Hepatocyte (in vitro differentiated cells): Measurements from ENCODE around the gene DNM3. TPM values are rescaled to one million over a fixed set of nuclear protein-coding genes. Genes with fewer than 3 reads are reported as not detected.

ENCODE experiments used
- DNase-seq: peaks from one replicate; pipeline ENCODE4 v3.0.0-alpha.2; 2016; ENCODE audit warnings: low spot score
- H2AFZ ChIP-seq: fragments of 200-600 bp; sonication (generic); 2 replicates; pipeline ENCODE4 v1.6.0; 2016; ENCODE audit warnings: antibody characterized with exemption, mild to moderate bottlenecking
- H3K27ac ChIP-seq: fragments of 200-600 bp; sonication (generic); 2 replicates; pipeline ENCODE4 v1.5.1; 2016; ENCODE audit warnings: mild to moderate bottlenecking
- H3K27me3 ChIP-seq: fragments of 200-600 bp; sonication (generic); 2 replicates; pipeline ENCODE4 v1.6.1; 2016
- H3K36me3 ChIP-seq: fragments of 200-600 bp; sonication (generic); replicated peaks from 2 replicates; pipeline ENCODE4 v1.5.1; 2016; ENCODE audit warnings: low read depth; ENCODE audit not compliant: insufficient read depth
- H3K4me1 ChIP-seq: fragments of 200-600 bp; sonication (generic); 2 replicates; pipeline ENCODE4 v1.5.1; 2016; ENCODE audit warnings: mild to moderate bottlenecking, moderate library complexity; ENCODE audit not compliant: insufficient read depth
- H3K4me2 ChIP-seq: fragments of 200-600 bp; sonication (generic); 2 replicates; pipeline ENCODE4 v1.6.0; 2016
- H3K4me3 ChIP-seq: fragments of 200-600 bp; sonication (generic); 2 replicates; pipeline ENCODE4 v1.5.1; 2016; ENCODE audit warnings: mild to moderate bottlenecking
- H3K79me2 ChIP-seq: fragments of 200-600 bp; sonication (generic); 2 replicates; pipeline ENCODE4 v1.6.0; 2017; ENCODE audit warnings: mild to moderate bottlenecking
- H3K9me2 ChIP-seq: fragments of 200-600 bp; sonication (generic); replicated peaks from 2 replicates; pipeline ENCODE4 v1.6.0; 2017; ENCODE audit warnings: mild to moderate bottlenecking; ENCODE audit not compliant: insufficient read depth
- H3K9me3 ChIP-seq: fragments of 200-600 bp; sonication (generic); 2 replicates; pipeline ENCODE4 v1.5.1; 2016; ENCODE audit warnings: low read depth, mild to moderate bottlenecking
- H4K20me1 ChIP-seq: fragments of 200-600 bp; sonication (generic); 2 replicates; pipeline ENCODE4 v1.6.0; 2016; ENCODE audit warnings: mild to moderate bottlenecking; ENCODE audit not compliant: insufficient read depth, poor library complexity, severe bottlenecking
- CTCF ChIP-seq: fragments of 200-600 bp; sonication (generic); IDR thresholded peaks from 2 replicates; pipeline ENCODE4 v1.5.1; 2016; ENCODE audit warnings: antibody characterized with exemption, mild to moderate bottlenecking; ENCODE audit not compliant: poor library complexity
- EZH2 ChIP-seq: fragments of 200-600 bp; sonication (generic); IDR thresholded peaks from 2 replicates; pipeline ENCODE4 v1.6.1; 2016; ENCODE audit warnings: antibody characterized with exemption, mild to moderate bottlenecking, borderline replicate concordance
- EZH2phosphoT487 ChIP-seq: fragments of 200-600 bp; sonication (generic); IDR thresholded peaks from one replicate; pipeline ENCODE4 v1.6.1; 2018; ENCODE audit warnings: antibody characterized with exemption, mild to moderate bottlenecking, low read depth, moderate library complexity; ENCODE audit not compliant: unreplicated experiment, severe bottlenecking
- WGBS: methylation state at CpG from one replicate; pipeline ENCODE4 v1.1.6; 2016; ENCODE audit warnings: low lambda C conversion rate; ENCODE audit errors: missing lambda C conversion rate; 5-methylcytosine and 5-hydroxymethylcytosine counted together
- polyA plus RNA-seq: library from polyadenylated mRNA; unstranded; fragments of >200 nt; fragmentation: Nextera tagmentation; extraction: Ambion mirVana; gene quantifications from 2 replicates; pipeline ENCODE4 v1.2.1, GENCODE V29; 2016
- total RNA-seq: library from RNA; depleted of rRNA; stranded (reverse); fragments of >200 nt; gene quantifications from 2 replicates; pipeline ENCODE4 v1.2.3, GENCODE V29; 2014

DNM3 gene
- total and polyA plus RNA-seq, 2 experiments from 2014 or later: 1.5 TPM; not detected in 1

GRCh38 chr1:172068334-172068733 is 227.0 kb downstream of the DNM3 start:
- H3K9me3 ChIP-seq: no peaks in the 10 kb centered on the region
- 90% methylated on average over 3 of the region's 3 CpGs for WGBS
- no peaks in the 10 kb centered on the region for H3K9me2 ChIP-seq
- no peaks in the 10 kb centered on the region for H4K20me1 ChIP-seq
- H3K27ac ChIP-seq: no peak overlapping the region
- no peak overlapping the region for H2AFZ ChIP-seq
- H3K4me2 ChIP-seq: no peak overlapping the region
- no peaks in the 10 kb centered on the region for H3K79me2 ChIP-seq
- TF ChIP-seq CTCF (no peak), EZH2phosphoT487 (no peak), EZH2 (no peak)
- H3K4me3 ChIP-seq: no peak overlapping the region
- DNase-seq: no peak
- H3K27me3 ChIP-seq: no peaks in the 10 kb centered on the region
- no peaks in the 10 kb centered on the region for H3K4me1 ChIP-seq
- H3K36me3 ChIP-seq: no peaks in the 10 kb centered on the region

- no peak for DNase-seq
- no peak overlapping the region for H3K4me2 ChIP-seq
- H4K20me1 ChIP-seq: no peaks in the 10 kb centered on the region
- no peaks in the 10 kb centered on the region for H3K9me2 ChIP-seq
- TF ChIP-seq CTCF: no peak
- TF ChIP-seq EZH2: no peak
- no peak for TF ChIP-seq EZH2phosphoT487
- no peaks in the 10 kb centered on the region for H3K27me3 ChIP-seq
- H3K36me3 ChIP-seq: no peaks in the 10 kb centered on the region
- H3K79me2 ChIP-seq: no peaks in the 10 kb centered on the region
- no peaks in the 10 kb centered on the region for H3K4me1 ChIP-seq
- H3K27ac ChIP-seq: peak overlapping the region; percentile 29
- H3K4me3 ChIP-seq: no peak overlapping the region
- no peak overlapping the region for H2AFZ ChIP-seq
- H3K9me3 ChIP-seq: no peaks in the 10 kb centered on the region
Measured at GRCh38 chr1:172069051-172069450, 227.8 kb downstream of the DNM3 start.

- no peak overlapping the region for H2AFZ ChIP-seq
- no peak overlapping the region for H3K4me2 ChIP-seq
- WGBS: 75% methylated on average over 3 of the region's 3 CpGs
- no peaks in the 10 kb centered on the region for H4K20me1 ChIP-seq
- DNase-seq: no peak
- no peaks in the 10 kb centered on the region for H3K27me3 ChIP-seq
- peak overlapping the region; percentile 29 for H3K27ac ChIP-seq
- H3K4me3 ChIP-seq: no peak overlapping the region
- H3K9me3 ChIP-seq: no peaks in the 10 kb centered on the region
- no peaks in the 10 kb centered on the region for H3K9me2 ChIP-seq
- H3K79me2 ChIP-seq: no peaks in the 10 kb centered on the region
- no peaks in the 10 kb centered on the region for H3K36me3 ChIP-seq
- TF ChIP-seq EZH2 (no peak), EZH2phosphoT487 (no peak), CTCF (no peak)
- no peaks in the 10 kb centered on the region for H3K4me1 ChIP-seq
Measured at GRCh38 chr1:172069534-172069933, 228.2 kb downstream of the DNM3 start.

- no peak overlapping the region for H3K4me3 ChIP-seq
- no peaks in the 10 kb centered on the region for H3K4me1 ChIP-seq
- TF ChIP-seq EZH2 (no peak), EZH2phosphoT487 (no peak), CTCF (no peak)
- no peak overlapping the region for H3K4me2 ChIP-seq
- H3K27ac ChIP-seq: no peak overlapping the region
- no peaks in the 10 kb centered on the region for H3K9me3 ChIP-seq
- no peaks in the 10 kb centered on the region for H3K79me2 ChIP-seq
- no peaks in the 10 kb centered on the region for H3K36me3 ChIP-seq
- H3K9me2 ChIP-seq: no peaks in the 10 kb centered on the region
- H4K20me1 ChIP-seq: no peaks in the 10 kb centered on the region
- H2AFZ ChIP-seq: no peak overlapping the region
- no peak for DNase-seq
- no peaks in the 10 kb centered on the region for H3K27me3 ChIP-seq
Measured at GRCh38 chr1:172070055-172070454, 228.8 kb downstream of the DNM3 start.
